ENCODE data around the gene PRM1. TPM values are rescaled to one million over a fixed set of nuclear protein-coding genes. Genes with fewer than 3 reads are reported as not detected.
A peak's percentile ranks its signal among the peaks of the same experiment; 100 is the strongest.

PRM1 gene
- total and polyA plus RNA-seq, 2 of the 13 experiments (the other 11 are each of a cell fraction or from before 2014, with no cell fraction given): not detected

- TF ChIP-seq DBP (CRISPR knock-in tag; IDR thresholded peaks at IDR 0.05; ENCODE audit: not compliant biosample characterization) (no peak), RBAK (CRISPR knock-in tag; IDR thresholded peaks at IDR 0.05) (no peak), ZNF264 (CRISPR knock-in tag; IDR thresholded peaks at IDR 0.05) (no peak), ZNF781 (CRISPR knock-in tag; IDR thresholded peaks at IDR 0.05; ENCODE audit: borderline replicate concordance, not compliant biosample characterization) (peak; percentile 44), ZNF296 (CRISPR knock-in tag; conservative IDR thresholded peaks at IDR 0.05) (no peak), TMF1 (CRISPR knock-in tag; IDR thresholded peaks at IDR 0.05; ENCODE audit: low read depth) (no peak), SNAPC2 (CRISPR knock-in tag; IDR thresholded peaks at IDR 0.05) (no peak), HNRNPL (IDR thresholded peaks at IDR 0.05; ENCODE audit: low read depth, low read length) (0 out of 2 replicates have a peak, but pooled peaks have one; percentile 36), ZBTB42 (CRISPR knock-in tag; IDR thresholded peaks at IDR 0.05) (0 out of 2 replicates have a peak, but pooled peaks have one; percentile 62), MATR3 (CRISPR knock-in tag; IDR thresholded peaks at IDR 0.05) (no peak), SCMH1 (CRISPR knock-in tag; IDR thresholded peaks at IDR 0.05; ENCODE audit: borderline replicate concordance) (no peak), SOX5 (CRISPR knock-in tag; IDR thresholded peaks at IDR 0.05; ENCODE audit: borderline replicate concordance) (no peak), ZBTB25 (CRISPR knock-in tag; IDR thresholded peaks at IDR 0.05) (peak; percentile 56; the same call in 1 of the 2 replicates), EZH2 (conservative IDR thresholded peaks at IDR 0.05; ENCODE audit: low read depth, low read length) (no peak), ZBTB49 (CRISPR knock-in tag; IDR thresholded peaks at IDR 0.05; ENCODE audit: borderline replicate concordance) (no peak; the same call in 1 of the 2 replicates), PATZ1 (CRISPR knock-in tag; IDR thresholded peaks at IDR 0.05) (peak; percentile 3; the same call in 1 of the 2 replicates), ADNP (CRISPR knock-in tag; IDR thresholded peaks at IDR 0.05) (no peak), ZNF691 (CRISPR knock-in tag; IDR thresholded peaks at IDR 0.05; ENCODE audit: borderline replicate concordance, low read depth) (no peak), TRIM22 (IDR thresholded peaks at IDR 0.05) (no peak), NCOA1 (CRISPR knock-in tag; IDR thresholded peaks at IDR 0.05) (no peak)
These were observed 31.8 kb upstream of the PRM1 start (continued) for GRCh38 chr16:11312718-11313492.
